ENCODE data around the gene CERS6. TPM values are rescaled to one million over a fixed set of nuclear protein-coding genes. Genes with fewer than 3 reads are reported as not detected.

CERS6 gene
- polyA plus RNA-seq, 12 donors = 38.2 to 59.2 (median 48.9) TPM; not detected in 1

DNA sequence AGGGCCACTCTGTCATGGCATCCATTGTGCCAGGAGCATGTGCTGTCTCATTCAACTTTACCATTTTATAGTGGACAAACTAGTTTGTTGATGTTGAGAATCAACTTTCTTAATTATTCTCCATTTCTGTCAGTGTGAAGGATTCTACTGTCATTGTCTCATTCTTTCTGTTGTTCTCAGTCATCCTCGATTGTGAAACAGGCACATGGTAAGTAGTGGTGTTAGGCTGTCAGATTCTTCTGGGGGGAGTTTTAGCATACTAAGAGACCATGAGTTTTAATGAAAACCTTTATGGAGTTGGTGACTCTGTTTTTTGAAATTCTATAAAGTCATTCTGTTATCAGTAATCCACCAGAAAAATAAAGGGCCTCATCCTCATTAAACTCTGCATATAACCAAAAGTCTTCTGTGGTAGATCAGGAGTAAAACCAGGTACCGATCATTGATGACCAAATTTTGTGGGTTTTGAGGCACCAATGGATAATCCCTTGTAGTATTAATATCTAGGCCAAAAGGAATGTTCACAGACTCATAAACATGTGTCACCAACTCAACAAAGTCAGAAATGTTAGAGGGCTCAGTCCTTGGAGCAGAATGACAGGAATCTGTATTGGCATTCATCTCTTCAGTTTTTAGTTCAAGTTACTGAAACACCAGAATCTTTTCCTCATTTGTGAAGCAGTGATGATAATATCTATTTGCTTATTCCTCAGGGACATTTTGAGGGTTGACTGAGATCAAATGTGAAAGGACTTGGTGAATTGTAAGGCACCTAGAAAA lies 73.2 kb downstream of the CERS6 start:
- DNase-seq = no peak

DNA sequence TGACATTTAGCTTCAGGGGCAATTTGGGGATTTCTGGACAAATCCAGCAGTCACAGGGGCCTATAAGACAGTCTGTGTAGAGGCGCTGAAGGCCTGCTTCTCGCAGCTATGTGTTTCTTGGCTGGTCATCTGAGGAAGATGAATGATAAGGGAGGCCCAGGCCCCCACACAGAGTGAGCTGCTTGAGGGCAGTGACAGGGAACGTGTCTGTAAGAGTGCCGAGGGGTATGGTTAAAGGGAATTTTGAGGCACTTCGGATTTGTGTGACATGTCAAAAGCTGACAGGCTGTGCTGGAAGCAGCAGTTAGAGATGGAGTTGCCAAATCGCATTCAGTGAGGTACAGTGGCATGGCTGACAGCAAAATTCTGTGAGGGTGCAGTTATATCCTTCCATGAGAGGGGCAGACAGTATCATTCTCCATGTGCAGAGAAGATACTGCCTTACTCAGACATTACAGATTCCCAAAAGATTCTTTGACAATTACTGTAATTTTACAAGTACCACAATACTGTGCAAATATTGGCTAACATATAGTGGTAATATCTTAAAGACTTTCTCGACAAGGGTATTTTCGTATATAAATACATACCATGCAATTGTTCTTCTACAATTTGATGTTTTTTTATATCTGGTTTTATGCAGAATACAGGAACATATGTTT lies 74.0 kb downstream of the CERS6 start:
- DNase-seq = no peak

DNA sequence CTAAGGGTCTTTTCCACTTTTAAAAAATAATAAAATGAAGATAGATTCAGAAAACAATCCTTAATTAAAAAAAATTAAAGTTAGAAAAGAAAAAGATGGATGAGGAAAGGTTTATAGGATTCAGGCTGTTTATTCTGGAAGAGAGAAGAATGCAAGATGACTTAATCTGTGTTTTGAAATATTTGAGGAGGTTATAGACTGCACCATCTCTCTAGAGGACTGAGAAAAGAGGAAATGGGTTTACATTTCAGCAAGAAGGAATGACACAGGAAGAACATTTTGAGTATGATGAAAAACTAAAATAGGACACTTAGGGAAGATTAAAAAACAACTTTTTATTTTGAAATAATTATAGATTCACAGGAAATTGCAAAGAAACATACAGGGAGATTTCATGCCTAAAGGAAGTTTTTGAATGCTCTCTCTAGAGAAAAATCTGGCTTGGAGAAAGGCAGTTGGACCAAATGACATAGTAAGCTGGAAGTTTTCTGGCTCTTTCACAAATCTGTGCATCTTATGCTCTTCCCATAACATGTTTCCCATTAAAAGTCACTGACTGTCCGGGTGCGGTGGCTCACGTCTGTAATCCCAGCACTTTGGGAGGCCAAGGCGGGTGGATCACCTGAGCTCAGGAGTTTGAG lies 75.0 kb downstream of the CERS6 start:
- DNase-seq = peak; percentile 55

DNA sequence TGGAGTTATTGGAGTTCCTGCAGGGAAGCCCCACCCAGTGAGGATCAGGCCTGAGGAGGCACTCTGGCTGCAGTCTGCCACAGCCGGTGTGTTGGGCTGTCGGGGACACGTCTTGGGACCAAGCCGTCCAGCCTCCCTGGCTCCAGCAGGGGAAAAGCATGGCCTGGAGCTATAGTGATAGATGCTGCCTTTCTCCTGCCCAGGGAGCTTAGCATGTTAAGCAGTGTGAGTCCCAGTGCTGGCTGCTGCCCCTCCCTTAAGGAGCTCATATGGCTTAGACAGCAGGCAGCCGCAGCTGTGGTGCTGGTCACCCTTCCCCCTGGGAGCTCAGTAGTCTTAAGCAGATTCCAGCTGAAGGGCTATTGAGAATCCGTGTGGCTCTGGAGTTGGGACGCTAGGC lies 78.9 kb downstream of the CERS6 start:
- DNase-seq = no peak

DNA sequence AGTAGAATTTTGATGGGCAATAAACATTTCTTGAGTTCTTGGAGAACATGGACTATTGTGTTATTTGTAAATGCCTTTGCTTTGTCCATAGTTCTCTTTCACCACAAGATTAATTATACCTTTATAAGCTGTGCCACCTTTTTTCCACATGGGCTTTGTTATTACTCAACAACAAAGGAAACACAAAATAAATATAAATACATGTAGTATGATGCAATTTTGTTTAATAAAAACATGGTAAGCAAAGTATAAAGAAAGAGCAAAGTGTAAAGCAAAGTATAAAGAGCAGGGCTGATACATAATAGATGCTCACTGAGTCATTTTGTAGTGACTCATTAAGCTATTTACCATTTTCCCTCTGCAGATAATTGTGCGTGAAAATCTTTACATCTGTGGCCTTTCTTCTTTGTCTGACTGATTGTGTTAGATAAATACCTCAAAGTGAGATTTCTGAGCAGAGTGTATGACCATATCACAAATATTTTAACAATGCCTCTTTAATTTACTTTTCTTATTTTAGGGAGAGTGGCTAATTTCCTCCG lies 80.9 kb downstream of the CERS6 start:
- no peak for DNase-seq

DNA sequence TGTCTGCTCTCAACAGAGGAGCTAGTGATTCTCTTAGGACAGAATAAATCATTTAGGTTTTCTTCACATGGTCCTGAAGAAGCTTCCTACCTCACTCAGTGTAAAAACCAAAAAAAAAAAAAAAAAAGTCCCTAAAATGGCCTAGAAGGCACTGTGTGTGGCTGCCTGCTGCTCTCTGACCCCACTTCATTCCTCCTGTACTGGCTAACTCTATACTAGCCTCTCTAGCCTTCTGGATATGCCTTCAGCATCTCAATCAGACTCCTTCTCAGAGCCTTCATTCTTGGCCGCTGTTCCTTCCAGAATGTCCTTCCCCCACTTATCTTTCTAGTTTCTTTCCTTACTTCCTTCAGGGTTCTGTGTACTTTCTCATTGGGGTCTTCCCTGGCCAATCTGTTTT lies 82.1 kb downstream of the CERS6 start:
- no peak for DNase-seq

DNA sequence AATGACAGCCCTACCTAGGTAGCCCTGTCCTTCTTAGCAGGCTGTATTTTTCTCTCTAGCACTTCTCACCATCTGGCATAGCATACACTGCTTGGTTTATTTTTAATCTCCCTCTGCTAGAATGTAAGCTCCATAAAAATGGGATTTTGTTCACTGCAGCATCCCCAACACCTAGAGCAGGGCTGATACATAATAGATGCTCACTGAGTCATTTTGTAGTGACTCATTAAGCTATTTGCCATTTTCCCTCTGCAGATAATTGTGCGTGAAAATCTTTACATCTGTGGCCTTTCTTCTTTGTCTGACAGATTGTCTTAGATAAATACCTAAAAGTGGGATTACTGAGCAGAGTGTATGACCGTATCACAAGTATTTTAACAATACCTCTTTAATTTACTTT lies 82.5 kb downstream of the CERS6 start:
- DNase-seq = no peak

DNA sequence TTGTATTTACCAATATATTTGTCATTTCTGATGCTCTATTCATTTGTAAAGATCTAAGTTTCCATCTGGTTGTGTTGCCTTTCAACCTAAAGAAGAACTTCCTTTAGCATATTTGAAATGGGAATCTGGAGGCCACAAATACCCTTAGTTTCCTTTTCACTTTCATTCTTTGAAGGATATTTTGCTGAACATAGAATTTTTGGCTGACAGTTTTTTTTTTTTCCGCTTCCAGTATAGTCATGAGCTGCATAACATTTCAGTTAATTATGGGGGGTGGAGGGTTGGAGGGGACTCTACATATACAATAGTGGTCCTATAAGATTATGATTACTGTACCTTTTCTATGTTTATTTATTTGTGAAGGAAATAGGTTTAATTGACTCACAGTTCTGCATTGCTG lies 83.9 kb downstream of the CERS6 start:
- no peak for DNase-seq

- DNase-seq = no peak
Measured at GRCh38 chr2:168541858-168542257, 85.8 kb downstream of the CERS6 start.

DNA sequence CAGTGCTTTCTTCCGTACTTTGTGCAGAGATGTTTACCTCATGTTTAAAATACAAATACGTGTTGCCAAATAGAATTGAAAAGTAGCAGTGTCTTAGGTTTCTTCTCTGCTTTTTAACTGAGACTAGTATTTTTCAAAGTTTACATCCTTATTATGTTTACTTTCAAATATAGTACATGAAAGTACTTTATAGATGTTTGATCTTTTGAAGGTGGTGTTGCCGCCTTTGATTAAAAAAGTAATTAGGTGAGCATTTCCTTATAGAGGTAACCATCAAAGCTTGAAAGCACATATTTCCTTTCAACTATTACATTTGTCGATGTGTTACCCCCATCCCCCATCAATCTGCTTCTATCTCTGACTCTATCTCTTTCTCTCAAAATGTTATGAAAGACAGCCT lies 87.0 kb downstream of the CERS6 start:
- no peak for DNase-seq

DNA sequence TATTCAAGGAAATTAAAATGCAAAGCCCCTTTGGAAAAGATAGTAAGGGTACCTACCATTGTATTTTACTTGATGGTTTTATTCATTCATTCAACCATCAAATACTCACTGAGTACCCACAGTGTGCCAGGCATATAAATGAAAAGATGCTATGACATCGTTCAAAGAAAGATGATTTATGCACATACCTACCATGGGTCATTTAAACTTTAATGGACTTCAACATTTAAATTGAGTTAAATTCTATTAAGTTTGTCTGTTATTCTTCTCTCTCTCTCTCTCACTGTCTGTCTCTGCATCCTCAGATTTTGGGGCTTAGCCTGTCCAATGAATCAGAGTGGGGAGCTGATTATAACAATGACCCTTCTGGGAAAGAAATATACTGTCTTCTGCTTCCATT lies 87.9 kb downstream of the CERS6 start:
- DNase-seq = no peak

GRCh38 chr2:168545439-168546082 lies 89.5 kb downstream of the CERS6 start:
- DNase-seq = no peak

GRCh38 chr2:168550670-168551069 lies 94.6 kb downstream of the CERS6 start:
- DNase-seq = no peak

DNA sequence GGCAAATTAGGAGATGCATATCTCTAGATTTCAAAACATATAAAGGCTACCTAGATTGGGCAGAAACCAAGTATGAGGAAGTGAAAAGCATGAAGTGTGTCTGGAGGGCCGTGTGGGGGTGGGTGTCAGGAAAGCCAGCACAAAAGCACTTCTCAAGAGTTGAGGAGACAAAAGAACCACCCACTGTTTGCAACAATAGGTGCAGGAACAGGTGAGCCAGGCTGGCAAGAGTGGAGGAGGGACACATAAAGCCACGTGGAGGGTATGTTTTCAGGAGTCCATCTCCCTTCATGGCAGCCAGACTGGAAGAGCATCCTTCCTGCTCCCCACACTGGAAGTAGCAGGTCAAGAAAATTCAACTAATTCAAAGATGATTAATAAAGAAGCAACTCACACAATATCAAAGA lies 96.4 kb downstream of the CERS6 start:
- no peak for DNase-seq

DNA sequence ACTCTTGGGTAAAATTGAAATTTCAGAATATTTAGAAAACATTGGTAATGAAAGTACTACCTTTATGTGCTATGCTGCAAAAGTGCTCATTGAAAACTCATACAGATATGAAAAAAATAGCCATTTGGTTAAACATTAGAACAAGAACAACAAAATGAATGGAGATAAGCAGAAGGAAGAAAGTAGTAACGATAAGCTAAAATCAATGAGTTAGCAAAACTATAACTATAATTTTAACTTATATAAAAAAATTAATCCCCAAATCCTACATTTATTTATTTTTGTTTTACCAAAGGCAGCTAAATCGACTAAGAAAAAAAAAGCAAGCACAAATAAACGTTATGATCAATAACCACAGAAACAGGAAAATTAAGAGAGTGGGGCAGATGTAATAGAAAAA lies 99.2 kb downstream of the CERS6 start:
- no peak for DNase-seq

- no peak for DNase-seq
Measured at GRCh38 chr2:168559187-168559586, 103.1 kb downstream of the CERS6 start.

GRCh38 chr2:168560817-168561499 lies 104.9 kb downstream of the CERS6 start:
- no peak for DNase-seq

- DNase-seq = no peak
Measured at GRCh38 chr2:168561991-168562390, 105.9 kb downstream of the CERS6 start.

DNA sequence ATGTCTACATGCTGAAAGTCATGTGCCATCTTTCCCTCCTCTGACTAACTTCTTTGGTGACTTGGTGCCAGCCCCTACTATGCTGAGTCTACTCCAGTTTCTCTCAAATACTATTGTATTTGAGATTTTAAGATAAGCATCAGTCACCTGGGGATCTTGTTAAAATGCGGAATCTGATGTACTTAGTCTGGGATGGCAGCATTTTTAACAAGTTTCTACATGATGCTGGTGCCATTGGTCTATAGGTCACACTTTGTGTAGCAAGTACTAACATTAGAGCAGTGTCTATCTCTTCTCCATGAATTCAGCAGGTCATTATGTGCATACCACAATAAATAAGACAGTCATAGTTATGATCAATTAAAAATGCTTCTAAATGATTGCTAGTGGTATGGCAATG lies 106.9 kb downstream of the CERS6 start:
- DNase-seq = no peak

- DNase-seq = no peak
Measured at GRCh38 chr2:168564641-168565040, 108.6 kb downstream of the CERS6 start.

DNA sequence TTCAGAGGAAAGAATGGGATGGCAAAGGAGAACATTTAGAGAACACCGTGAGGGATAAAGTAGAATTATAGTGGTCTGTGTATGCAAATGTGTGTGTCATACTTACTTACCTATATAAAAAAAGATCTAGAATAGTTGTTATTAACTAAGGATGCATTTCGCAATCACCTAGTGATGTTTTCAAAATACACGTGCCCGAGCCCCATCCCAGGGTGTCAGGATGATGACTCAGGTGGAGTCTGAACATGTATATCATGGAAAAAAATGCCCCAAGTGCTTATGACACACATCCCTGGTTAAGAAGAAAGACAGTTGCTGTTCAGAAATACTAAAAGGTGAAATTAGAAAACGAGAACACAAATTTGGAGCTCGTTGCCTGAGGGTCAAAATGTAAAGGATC lies 109.0 kb downstream of the CERS6 start:
- DNase-seq = no peak

DNA sequence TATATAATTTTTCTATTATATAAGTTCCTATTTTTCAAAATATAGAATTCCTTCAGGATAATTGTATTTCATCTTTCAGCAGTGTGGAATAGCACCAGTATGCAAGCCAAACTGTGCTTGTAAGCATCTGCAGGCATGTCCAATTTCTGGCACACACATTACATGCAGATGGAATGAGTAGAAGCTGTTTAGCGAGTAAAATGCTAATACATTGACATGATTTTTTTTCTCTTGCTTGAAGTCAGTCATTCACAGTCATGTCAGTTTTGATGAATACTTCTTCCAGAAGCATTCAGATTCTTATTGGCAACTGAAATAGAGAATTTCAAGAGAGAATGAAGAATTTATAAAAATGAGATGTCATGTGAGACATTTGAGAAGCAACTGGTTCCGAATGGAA lies 109.4 kb downstream of the CERS6 start:
- DNase-seq = peak; percentile 46

Data from muscle of arm (tissue), 12 donors.